ENCODE measurements around the gene ATP9B. TPM values are rescaled to one million over a fixed set of nuclear protein-coding genes. Genes with fewer than 3 reads are reported as not detected.

ATP9B gene
- polyA plus RNA-seq, 1 of the 3 experiments (the other 2 are of a cell fraction): 11.2 TPM

GRCh38 chr18:79185648-79186047 is 116.5 kb downstream of the ATP9B start (continued):
- TF ChIP-seq GABPA (IDR thresholded peaks at IDR 0.05; ENCODE audit: low read depth) (no peak), RAD21 (IDR thresholded peaks at IDR 0.05; ENCODE audit: low read length) (no peak), TCF12 (IDR thresholded peaks at IDR 0.05) (no peak), NFIC (IDR thresholded peaks at IDR 0.05; ENCODE audit: borderline replicate concordance) (no peak), MEF2A (IDR thresholded peaks at IDR 0.05; ENCODE audit: borderline replicate concordance, low read depth) (no peak), GATA2 (CRISPR knock-in tag; IDR thresholded peaks at IDR 0.05) (no peak), TAF1 (IDR thresholded peaks at IDR 0.05; ENCODE audit: borderline replicate concordance, low read depth, low read length) (no peak), YY1 (IDR thresholded peaks at IDR 0.05; ENCODE audit: low read depth) (no peak), EZH2phosphoT487 (IDR thresholded peaks at IDR 0.05; ENCODE audit: borderline replicate concordance, low read depth) (no peak)

- Histone ChIP-seq H3K79me2 (ENCODE audit: insufficient read depth) (peaks cover 5% of the 10 kb centered on the region; the same call in 1 of the 2 replicates), H3K4me3 (ENCODE audit: low read depth in 2 of 2, low read length in 1 of 2) (no peak overlapping the region), H3F3A (replicated peaks; ENCODE audit: insufficient read depth) (no peaks in the 10 kb centered on the region), H3K27ac (ENCODE audit: low read depth in 2 of 2, low read length in 1 of 2) (no peak overlapping the region), H3K9ac (no peak overlapping the region), H4K20me1 (ENCODE audit: insufficient read depth) (no peaks in the 10 kb centered on the region), H3K36me3 (replicated peaks in 1 of 2; ENCODE audit: control insufficient read depth in 1 of 2, insufficient read depth in 2 of 2, low read length in 1 of 2) (peaks cover 2 to 9% of the 10 kb centered on the region in 2 experiments), H3K9me2 (no peaks in the 10 kb centered on the region), H3K4me2 (no peak overlapping the region), H2AFZ (ENCODE audit: low read depth) (no peak overlapping the region), H3K4me1 (ENCODE audit: control insufficient read depth in 1 of 2, insufficient read depth in 2 of 2, low read depth in 1 of 2, low read length in 1 of 2) (peaks cover 0 to 4% of the 10 kb centered on the region in 2 experiments; a peak in 1 of 4 replicates), H3K27me3 (ENCODE audit: insufficient read depth) (no peaks in the 10 kb centered on the region), H3K9me3 (no peaks in the 10 kb centered on the region)
- no peak for DNase-seq
- ChIA-PET POLR2A (no interaction called here), CTCF (interaction anchor here (0.5 kb wide), 1 partner anchor 30 kb away, joined by 3 read pairs; no protein-coding TSS in a partner anchor)
- no peak for TF ChIP-seq RCOR1 (IDR thresholded peaks at IDR 0.05; ENCODE audit: low read length)
- TF ChIP-seq CTCF (IDR thresholded peaks at IDR 0.05): no peak
- no peak for TF ChIP-seq TAF1 (IDR thresholded peaks at IDR 0.05; ENCODE audit: borderline replicate concordance, low read depth, low read length)
- no peak for TF ChIP-seq CHD2 (IDR thresholded peaks at IDR 0.05; ENCODE audit: low read length, partially characterized antibody)
- TF ChIP-seq SMC3 (IDR thresholded peaks at IDR 0.05; ENCODE audit: low read depth, low read length): no peak
- no peak for TF ChIP-seq SIN3A (IDR thresholded peaks at IDR 0.05; ENCODE audit: borderline replicate concordance, low read depth, low read length)
- TF ChIP-seq RFX5 (IDR thresholded peaks at IDR 0.05; ENCODE audit: low read length): no peak
- no peak for TF ChIP-seq USF1 (IDR thresholded peaks at IDR 0.05; ENCODE audit: borderline replicate concordance, low read depth)
- no peak for TF ChIP-seq JUND (IDR thresholded peaks at IDR 0.05)
- TF ChIP-seq FOXM1 (IDR thresholded peaks at IDR 0.05; ENCODE audit: low read depth): no peak
- no peak for TF ChIP-seq EP300 (IDR thresholded peaks at IDR 0.05; ENCODE audit: borderline replicate concordance in 1 of 2, low read depth in 1 of 2, low read length in 1 of 2)
- no peak for TF ChIP-seq MAX (IDR thresholded peaks at IDR 0.05; ENCODE audit: low read depth)
- TF ChIP-seq YY1 (IDR thresholded peaks at IDR 0.05; ENCODE audit: low read depth): no peak
- WGBS (ENCODE audit: low lambda C conversion rate): 98% methylated on average over 2 of the region's 2 CpGs
Observed at GRCh38 chr18:79186649-79187048, 117.5 kb downstream of the ATP9B start.
